HFF-Myc (cell line): ENCODE results near the gene HDAC4.

Source experiments
- DNase-seq: peaks from one replicate; pipeline ENCODE4 v3.0.0-alpha.2; 2011; ENCODE audit warnings: low read depth; ENCODE audit errors: extremely low read depth
- H3K4me3 ChIP-seq: replicated peaks from 2 replicates; pipeline ENCODE4 v1.5.1; 2011; ENCODE audit warnings: low read depth, mild to moderate bottlenecking, control low read depth, low read length
- CTCF ChIP-seq: IDR thresholded peaks from 2 replicates; pipeline ENCODE4 v1.5.1; 2012; ENCODE audit warnings: mild to moderate bottlenecking, low read depth, low read length, control low read depth; ENCODE audit errors: missing control alignments

Gene HDAC4

DNA sequence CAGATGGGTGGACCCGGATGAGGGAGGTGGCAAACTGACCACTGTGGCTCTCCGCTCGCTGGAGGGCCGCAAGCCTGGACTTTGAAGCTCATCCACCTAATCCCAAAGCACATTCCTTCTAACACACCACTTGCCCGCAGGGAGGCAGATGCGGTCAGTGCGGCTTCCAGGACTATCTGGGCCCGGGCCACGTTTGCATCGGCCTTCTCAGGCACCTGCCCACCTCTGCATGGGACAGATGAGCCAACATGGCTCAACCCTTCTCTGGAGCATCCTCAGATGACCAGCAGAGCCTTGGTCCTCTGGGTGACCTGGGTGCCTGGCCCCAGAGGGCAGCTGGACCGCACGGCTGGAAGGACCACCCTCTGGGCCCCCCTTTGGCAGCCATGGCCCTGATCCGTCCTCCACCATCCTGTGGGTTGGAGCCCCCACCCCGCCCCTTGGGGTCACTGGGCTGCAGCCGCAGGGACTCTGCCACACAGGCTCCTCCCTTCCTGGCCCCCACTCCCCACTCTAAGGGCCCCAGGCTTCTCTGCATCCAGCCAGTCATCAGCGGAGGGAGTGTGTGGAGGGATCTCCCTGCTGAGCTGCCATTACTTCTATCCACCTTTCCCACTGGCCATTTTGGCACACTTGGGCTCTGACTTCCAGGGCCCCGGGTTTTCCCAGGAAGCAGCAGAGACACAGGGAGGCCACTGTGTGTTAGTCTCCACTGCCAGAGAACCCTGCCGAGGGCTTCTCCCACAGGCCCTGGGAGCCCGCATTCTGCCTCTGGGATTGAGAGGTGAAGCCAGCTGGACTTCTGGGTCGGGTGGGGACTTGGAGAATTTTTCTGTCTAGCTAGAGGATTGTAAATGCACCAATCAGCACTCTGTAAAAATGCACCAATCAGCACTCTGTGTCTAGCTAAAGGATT lies 12.3 kb downstream of the HDAC4 start:
- no peak for DNase-seq

GRCh38 chr2:239387811-239388210 lies 13.0 kb downstream of the HDAC4 start:
- TF ChIP-seq CTCF = no peak
- no peak overlapping the region for H3K4me3 ChIP-seq
- no peak for DNase-seq

More for the DNA sequence above, 12.3 kb downstream of the HDAC4 start:
- no peak for TF ChIP-seq CTCF
- H3K4me3 ChIP-seq = no peak overlapping the region

DNA sequence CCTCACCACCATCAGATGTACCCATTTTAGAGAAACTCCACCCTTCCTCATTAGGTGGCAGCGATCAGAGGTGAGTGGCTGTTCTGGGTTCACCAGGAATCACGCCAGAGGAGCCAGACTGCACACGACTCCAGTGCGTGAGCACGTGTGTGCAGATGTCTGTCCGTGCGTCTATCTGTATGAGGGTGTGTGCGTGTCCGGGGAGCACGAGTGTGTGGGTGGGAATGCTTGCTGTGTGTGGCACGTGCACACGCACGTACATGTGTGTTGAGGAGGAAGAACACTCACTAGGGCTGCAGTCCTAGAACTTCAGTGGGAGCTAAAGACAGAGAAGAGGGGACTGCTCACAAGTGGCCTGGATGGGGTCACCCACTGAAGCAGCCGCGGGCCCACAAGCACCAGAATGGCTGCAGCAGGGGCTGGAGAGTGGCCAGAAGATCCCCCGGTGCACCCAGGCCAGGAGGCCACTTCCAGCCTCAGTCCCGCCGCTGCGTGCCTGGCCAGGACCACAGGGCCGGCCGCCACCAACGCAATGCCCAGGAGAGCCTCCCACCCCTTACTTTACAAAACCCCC lies 13.9 kb downstream of the HDAC4 start:
- no peak overlapping the region for H3K4me3 ChIP-seq
- TF ChIP-seq CTCF = no peak
- DNase-seq = no peak

- no peak overlapping the region for H3K4me3 ChIP-seq
- no peak for DNase-seq
- no peak for TF ChIP-seq CTCF
Observed at GRCh38 chr2:239386001-239386670, 14.7 kb downstream of the HDAC4 start.

DNA sequence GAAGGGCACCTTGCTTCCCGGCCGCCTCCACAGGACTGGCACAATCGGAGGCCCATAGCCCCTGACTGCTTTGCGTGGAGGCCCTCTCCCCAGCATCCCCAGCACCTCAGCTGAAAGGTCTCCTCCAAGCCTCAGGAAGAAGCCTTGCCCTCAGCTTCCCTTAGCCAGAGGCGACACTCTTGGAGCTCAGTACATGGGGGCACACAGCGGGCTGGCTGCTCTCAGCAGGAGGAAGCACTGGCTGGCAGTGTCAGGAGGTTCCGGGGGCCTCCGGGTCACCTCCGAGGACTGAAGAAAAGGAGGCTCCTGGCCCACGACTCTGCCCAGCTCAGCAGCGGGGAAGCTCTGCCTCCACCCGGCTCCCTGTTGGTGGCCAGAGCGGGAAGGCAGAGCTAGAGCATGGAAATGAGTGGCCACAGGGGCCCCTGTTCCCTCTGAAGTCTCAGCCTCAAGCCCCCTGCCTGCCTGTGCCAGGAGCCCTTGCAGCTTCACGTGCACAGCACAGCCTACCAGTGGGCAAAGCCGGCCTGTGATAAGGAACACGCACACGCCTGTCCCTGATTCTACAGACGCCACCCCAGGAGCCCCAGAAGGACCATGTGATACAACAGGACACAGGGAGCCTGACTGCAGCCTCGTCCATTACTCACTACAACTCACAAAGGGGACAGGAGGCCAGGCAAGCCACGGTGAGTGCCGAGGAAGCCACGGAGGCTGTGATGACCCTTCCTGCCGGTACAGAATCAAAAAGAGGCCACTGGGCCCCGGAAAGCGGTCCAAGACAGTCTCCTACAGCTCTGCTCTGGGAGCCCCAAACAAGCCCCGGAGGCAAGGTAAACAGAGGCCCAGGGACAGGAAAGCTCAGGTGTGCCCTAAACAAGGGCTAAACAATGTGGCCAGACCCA lies 15.5 kb downstream of the HDAC4 start:
- no peak for TF ChIP-seq CTCF
- no peak for DNase-seq
- no peak overlapping the region for H3K4me3 ChIP-seq

- no peak for TF ChIP-seq CTCF
- no peak overlapping the region for H3K4me3 ChIP-seq
- DNase-seq = no peak
Observed at GRCh38 chr2:239383759-239384156, 17.1 kb downstream of the HDAC4 start.
